GM18498 (cell line): ENCODE results near the gene EFCAB13.
"Not testable (repeated sequence)": the region's sequence is repeated elsewhere in the genome, so short reads cannot be mapped to it uniquely, and the experiment has no call there.

Experiments used
- ATAC-seq: cut with Tn5 transposase; IDR thresholded peaks from one replicate; pipeline ENCODE4 v1.9.1; 2021; ENCODE audit warnings: mild to moderate bottlenecking, moderate library complexity; ENCODE audit not compliant: unreplicated experiment

Gene EFCAB13

DNA sequence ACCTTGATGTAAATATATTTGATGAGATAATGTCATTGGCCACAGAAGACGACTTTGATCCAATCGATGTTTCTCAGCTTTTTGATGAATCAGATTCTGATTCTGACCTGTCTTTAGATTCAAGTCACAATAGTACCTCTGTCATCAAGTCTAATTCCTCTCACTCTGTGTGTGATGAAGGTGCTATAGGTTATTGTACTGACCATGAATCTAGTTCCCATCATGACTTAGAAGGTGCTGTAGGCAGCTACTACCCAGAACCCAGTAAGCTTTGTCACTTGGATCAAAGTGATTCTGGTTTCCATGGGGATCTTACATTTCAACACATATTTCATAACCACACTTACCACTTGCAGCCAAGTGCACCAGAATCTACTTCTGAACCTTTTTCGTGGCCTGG is 101.5 kb downstream of the EFCAB13 start:
- ATAC-seq = not testable (repeated sequence)

DNA sequence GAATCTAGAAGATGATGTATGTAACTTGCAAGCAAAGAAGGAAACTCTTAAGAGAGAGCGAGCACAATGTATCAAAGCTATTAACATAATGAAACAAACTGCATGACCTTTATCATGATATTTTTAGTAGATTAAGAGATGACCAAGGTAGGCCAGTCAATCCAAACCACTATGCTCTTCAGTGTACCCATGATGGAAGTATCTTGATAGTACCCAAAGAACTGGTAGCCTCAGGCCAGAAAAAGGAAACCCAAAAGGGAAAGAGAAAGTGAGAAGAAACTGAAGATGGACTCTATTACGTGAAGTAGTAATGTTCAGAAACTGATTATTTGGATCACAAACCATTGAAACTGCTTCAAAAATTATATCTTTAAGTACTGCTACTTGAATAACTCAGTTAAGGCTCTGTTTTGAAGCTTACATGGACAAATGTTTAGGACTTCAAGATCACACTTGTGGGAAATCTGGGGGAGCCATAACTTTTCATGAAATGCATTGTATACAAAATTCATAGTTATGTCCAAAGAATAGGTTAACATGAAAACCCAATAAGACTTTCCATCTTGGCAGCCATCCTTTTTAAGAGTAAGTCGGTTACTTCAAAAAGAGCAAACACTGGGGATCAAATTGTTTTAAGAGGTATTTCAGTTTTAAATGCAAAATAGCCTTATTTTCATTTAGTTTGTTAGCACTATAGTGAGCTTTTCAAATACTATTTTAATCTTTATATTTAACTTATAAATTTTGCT is 102.3 kb downstream of the EFCAB13 start:
- not testable (repeated sequence) for ATAC-seq

DNA sequence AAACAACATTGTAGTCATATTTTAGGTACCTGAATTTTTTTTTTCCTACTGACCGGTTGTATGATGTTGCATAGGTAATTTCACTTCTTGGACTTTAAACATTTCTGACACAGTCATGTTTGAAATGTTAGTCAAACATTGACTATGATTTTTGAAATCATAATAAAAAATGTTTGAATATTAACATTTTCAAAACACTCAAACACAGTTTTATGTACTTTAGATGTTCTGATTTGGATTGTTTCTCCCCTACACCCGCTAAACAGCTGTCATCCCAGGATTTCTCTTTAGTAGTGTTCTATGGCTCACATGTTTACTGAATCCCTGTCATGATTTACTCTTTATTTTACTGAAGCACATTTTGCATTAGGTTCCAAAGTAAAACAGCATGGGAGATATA is 104.2 kb downstream of the EFCAB13 start:
- ATAC-seq = no peak

DNA sequence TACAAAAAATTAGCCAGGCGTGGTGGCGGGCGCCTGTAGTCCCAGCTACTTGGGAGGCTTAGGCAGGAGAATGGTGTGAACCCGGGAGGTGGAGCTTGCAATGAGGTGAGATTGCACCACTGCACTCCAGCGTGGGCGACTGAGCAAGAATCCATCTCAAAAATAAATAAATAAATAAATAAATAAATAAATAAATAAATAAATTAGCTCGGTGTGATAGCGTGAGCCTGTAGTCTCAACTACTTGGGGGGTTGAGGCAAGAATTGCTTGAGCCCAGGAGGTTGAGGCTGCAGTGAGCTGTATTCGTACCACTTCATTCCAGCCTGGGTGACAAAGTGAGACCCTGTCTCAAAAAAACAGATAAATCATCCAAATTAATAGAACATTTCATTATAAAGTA is 108.5 kb downstream of the EFCAB13 start:
- ATAC-seq = not testable (repeated sequence)

DNA sequence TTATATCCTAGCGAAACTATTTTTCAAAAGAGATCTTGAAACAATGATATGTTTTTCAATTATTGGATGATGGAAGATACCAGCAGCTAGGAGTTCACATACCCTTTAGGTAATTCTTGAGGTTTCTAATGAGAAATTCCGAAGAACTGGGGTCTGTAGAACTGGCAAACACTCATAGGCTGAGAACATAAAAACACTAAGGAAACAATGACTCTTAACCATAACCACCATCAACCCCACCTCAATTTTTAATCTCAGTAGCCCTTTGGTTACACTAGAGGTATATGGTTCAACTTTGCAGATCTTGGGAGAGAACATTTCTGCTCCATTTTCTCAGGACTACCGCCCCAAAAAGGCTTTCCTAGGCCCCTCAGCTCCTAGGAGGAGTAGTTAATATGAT is 141.4 kb downstream of the EFCAB13 start:
- ATAC-seq = no peak

DNA sequence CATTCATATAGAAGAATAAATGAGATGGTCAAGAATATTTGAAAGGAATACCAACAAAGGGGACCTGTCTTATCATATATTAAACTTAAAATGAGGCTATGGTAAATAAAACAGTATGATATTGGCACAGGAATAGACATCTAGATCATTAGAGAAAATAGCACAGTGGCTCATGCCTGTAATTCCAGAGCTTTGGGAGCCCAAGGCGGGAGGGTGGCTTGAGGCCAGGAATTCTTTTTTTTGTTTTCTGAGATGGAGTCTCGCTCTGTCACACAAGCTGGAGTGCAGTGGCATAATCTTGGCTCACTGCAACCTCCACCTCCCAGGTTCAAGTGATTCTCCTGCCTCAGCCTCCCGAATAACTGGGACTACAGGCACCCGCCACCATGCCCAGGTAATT is 143.2 kb downstream of the EFCAB13 start:
- ATAC-seq = not testable (repeated sequence)

DNA sequence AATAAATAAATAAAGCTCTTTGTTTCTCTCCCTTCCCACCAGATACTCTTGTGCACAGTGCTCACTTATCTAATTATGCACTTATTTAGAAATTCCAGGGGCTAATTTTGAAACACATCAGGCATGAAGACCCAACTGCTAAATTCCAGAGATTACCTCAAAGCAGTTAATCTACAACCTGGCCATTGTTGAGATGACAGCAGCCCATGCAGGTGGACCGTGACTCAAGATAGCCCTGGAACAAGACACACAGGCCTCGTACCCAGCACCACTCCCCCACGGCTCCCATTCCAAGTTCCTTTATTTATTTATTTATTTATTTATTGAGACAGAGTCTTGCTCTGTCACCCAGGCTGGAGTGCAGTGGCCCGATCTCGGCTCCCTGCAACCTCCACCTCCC is 147.1 kb downstream of the EFCAB13 start:
- ATAC-seq = no peak

DNA sequence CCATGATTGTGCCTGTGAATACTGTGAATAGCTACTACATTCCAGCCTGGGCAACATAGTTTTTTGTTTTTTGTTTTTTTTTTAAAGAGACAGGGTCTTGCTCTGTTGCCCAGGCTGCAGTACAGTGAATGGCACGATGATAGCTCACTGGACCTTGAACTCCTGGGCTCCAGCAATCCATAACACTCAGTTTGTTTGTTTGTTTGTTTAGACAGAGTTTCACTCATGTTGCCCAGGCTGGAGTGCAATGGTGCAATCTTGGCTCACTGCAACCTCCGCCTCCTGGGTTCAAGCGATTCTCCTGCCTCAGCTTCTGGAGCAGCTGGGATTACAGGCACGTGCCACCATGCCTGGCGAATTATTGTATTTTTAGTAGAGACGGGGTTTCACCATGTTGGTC is 148.3 kb downstream of the EFCAB13 start:
- not testable (repeated sequence) for ATAC-seq
